ENCODE measurements around the gene ACTL8. TPM values are rescaled to one million over a fixed set of nuclear protein-coding genes. Genes with fewer than 3 reads are reported as not detected.

The ACTL8 gene
- total RNA-seq, 1 experiment from 2014 or later: 0.69 TPM

DNA sequence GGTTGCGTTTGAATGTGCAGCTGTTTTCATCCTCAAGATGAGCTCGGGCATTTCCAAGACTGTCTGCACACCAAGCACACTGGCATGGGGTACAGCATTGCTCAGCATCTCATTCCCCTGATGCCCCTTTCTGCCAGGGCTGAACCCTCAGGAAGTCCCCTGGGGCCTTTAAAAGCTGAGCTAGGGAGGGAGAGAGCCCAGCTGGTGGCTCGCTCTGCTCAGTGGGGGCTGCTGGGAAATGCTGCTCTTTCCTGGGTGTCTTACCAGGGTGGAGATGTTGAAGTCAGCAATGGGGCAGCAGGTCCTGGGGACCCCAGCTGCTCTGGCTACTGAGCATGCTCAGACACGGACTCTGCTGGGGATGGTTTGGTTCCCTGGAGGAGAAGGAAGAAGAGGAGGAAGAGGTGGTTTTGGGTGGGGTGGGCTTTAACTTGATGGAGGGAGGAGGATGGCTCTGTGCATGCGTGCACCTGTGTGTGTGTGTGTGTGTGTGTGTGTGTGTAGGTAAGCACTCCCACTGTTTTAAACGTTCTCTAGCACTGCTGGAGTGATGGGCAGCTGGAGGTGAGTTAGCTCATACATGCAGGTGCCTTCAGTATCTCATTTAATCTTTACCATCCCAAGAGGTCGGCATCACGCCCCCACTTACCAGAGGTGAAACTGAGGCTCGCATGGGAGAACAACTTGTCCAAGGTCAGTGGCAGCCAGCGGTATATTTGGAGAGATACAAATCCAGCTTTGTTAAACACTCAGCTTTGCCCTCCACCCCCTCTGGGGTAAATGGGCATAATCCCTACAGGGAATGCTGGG is 40.9 kb downstream of the ACTL8 start:
- no peaks in the 10 kb centered on the region for H3K9me3 ChIP-seq (ENCODE audit: control insufficient read depth in 1 of 2, insufficient read depth in 1 of 2, low read depth in 1 of 2, low read length in 2 of 2)
- no peak overlapping the region for H3K4me3 ChIP-seq (replicated peaks in 1 of 2; ENCODE audit: low read depth in 1 of 2, low read length in 2 of 2)
- no peak overlapping the region for H3K4me2 ChIP-seq (ENCODE audit: low read length)
- TF ChIP-seq CEBPB (IDR thresholded peaks at IDR 0.05; ENCODE audit: low read depth) (no peak), RAD21 (IDR thresholded peaks at IDR 0.05; ENCODE audit: low read depth) (no peak), POLR2AphosphoS5 (IDR thresholded peaks at IDR 0.05; ENCODE audit: low read depth, low read length) (no peak), REST (IDR thresholded peaks at IDR 0.05; ENCODE audit: low read depth) (no peak), POLR2A (IDR thresholded peaks at IDR 0.05; ENCODE audit: borderline replicate concordance, extremely low read depth, insufficient read depth, insufficient read length) (no peak), SIN3A (IDR thresholded peaks at IDR 0.05; ENCODE audit: low read depth) (no peak), ZNF274 (IDR thresholded peaks at IDR 0.05; ENCODE audit: low read depth, low read length) (no peak), EZH2 (IDR thresholded peaks at IDR 0.05) (no peak), ZFX (IDR thresholded peaks at IDR 0.05) (no peak), YY1 (IDR thresholded peaks at IDR 0.05; ENCODE audit: extremely low read depth, insufficient replicate concordance, low read depth, low read length) (no peak), TCF7L2 (IDR thresholded peaks at IDR 0.05; ENCODE audit: borderline replicate concordance, extremely low read depth, insufficient read depth, insufficient read length) (no peak)
- TF ChIP-seq, protein P1, sequence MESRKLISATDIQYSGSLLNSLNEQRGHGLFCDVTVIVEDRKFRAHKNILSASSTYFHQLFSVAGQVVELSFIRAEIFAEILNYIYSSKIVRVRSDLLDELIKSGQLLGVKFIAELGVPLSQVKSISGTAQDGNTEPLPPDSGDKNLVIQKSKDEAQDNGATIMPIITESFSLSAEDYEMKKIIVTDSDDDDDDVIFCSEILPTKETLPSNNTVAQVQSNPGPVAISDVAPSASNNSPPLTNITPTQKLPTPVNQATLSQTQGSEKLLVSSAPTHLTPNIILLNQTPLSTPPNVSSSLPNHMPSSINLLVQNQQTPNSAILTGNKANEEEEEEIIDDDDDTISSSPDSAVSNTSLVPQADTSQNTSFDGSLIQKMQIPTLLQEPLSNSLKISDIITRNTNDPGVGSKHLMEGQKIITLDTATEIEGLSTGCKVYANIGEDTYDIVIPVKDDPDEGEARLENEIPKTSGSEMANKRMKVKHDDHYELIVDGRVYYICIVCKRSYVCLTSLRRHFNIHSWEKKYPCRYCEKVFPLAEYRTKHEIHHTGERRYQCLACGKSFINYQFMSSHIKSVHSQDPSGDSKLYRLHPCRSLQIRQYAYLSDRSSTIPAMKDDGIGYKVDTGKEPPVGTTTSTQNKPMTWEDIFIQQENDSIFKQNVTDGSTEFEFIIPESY (IDR thresholded peaks at IDR 0.05; ENCODE audit: extremely low read depth, insufficient replicate concordance, low read length): no peak
- H3K9ac ChIP-seq (ENCODE audit: low read length): no peak overlapping the region
- CTCF ChIA-PET: no interaction called here
- RAD21 ChIA-PET (ENCODE audit: low non-redundant PET in 1 of 2, low total read pairs in 2 of 2, uncharacterized antibody in 2 of 2, unreplicated experiment in 2 of 2): no interaction called here
- H3K27ac ChIP-seq (ENCODE audit: low read depth, low read length): no peak overlapping the region
- H3K9me2 ChIP-seq (ENCODE audit: insufficient read depth): no peaks in the 10 kb centered on the region
- no TSS peak for BruUV-seq (replicated peaks)
- H3K79me2 ChIP-seq (ENCODE audit: insufficient read depth, low read length): no peaks in the 10 kb centered on the region
- H2AFZ ChIP-seq (ENCODE audit: low read depth, low read length, poor library complexity, severe bottlenecking): no peak overlapping the region
- H4K20me1 ChIP-seq (ENCODE audit: insufficient read depth): no peaks in the 10 kb centered on the region
- DNase-seq (ENCODE audit: low read depth, low spot score) (no peak), ATAC-seq (no peak)
- H3K4me1 ChIP-seq (ENCODE audit: control insufficient read depth in 1 of 2, insufficient read depth in 2 of 2, low read length in 2 of 2): peaks cover 0 to 5% of the 10 kb centered on the region in 2 experiments; a peak in 2 of 4 replicates
- POLR2A ChIA-PET: no interaction called here
- intact Hi-C loops (cut with micrococcal nuclease): no loop called here
- H3K27me3 ChIP-seq (ENCODE audit: insufficient read depth, low read length): peaks cover 53% of the 10 kb centered on the region
- H3K36me3 ChIP-seq (ENCODE audit: control insufficient read depth in 1 of 2, insufficient read depth in 2 of 2, low read length in 2 of 2): no peaks in the 10 kb centered on the region
